ENCODE data around the gene RUBCN. TPM values are rescaled to one million over a fixed set of nuclear protein-coding genes. Genes with fewer than 3 reads are reported as not detected.

Gene RUBCN
- total and polyA plus RNA-seq, 2 donors (not counting 1 experiment from before 2014, with no cell fraction given) = 57.3 to 423 TPM

GRCh38 chr3:197686899-197687298, 49.8 kb downstream of the RUBCN start:
- WGBS (ENCODE audit: insufficient coverage) = 83% methylated on average over 1 of the region's 4 CpGs
- H3K4me2 ChIP-seq (replicated peaks; ENCODE audit: low read depth, low read length, poor library complexity, severe bottlenecking) = no peak overlapping the region
- H3K9me3 ChIP-seq (ENCODE audit: control extremely low read depth in 1 of 3, control insufficient read depth in 2 of 3, insufficient read depth in 1 of 3, low read length in 2 of 3) = no peaks in the 10 kb centered on the region
- Mint-ChIP-seq H3K4me1 (peaks cover 4% of the 10 kb centered on the region), H3K27ac (no peak overlapping the region), H3K9me3 (ENCODE audit: insufficient read depth) (no peaks in the 10 kb centered on the region), H3K4me3 (no peak overlapping the region), H3K27me3 (no peaks in the 10 kb centered on the region)
- ChIA-PET POLR2A (no interaction called here), CTCF (interaction anchor here (1.0 kb wide), 1 partner anchor 8 kb away, joined by 4 read pairs; no protein-coding TSS in a partner anchor)
- DNase-seq (no peak), ATAC-seq (ENCODE audit: low read depth) (no peak)
- H3K4me1 ChIP-seq (ENCODE audit: control insufficient read depth in 2 of 2, insufficient read depth in 2 of 2, low read length in 2 of 2) = no peaks in the 10 kb centered on the region
- H3K27ac ChIP-seq (ENCODE audit: low read length in 2 of 2) = no peak overlapping the region
- no peak overlapping the region for H3K4me3 ChIP-seq (ENCODE audit: control extremely low read depth in 1 of 5, extremely low read depth in 1 of 5, insufficient read depth in 1 of 5, low read depth in 2 of 5, low read length in 4 of 5)
- no peak overlapping the region for H3K9ac ChIP-seq (ENCODE audit: low read length)
- no peaks in the 10 kb centered on the region for H3K27me3 ChIP-seq (replicated peaks in 1 of 4; ENCODE audit: control extremely low read depth in 1 of 4, control insufficient read depth in 3 of 4, insufficient read depth in 4 of 4, low read length in 3 of 4)
- no peaks in the 10 kb centered on the region for H4K20me1 ChIP-seq (ENCODE audit: control insufficient read depth, insufficient read depth, low read length, poor library complexity, severe bottlenecking)
- H2AFZ ChIP-seq (ENCODE audit: insufficient read depth, low read depth, low read length, poor library complexity, severe bottlenecking) = no peak overlapping the region
- peaks cover 14 to 57% of the 10 kb centered on the region in 2 experiments for H3K36me3 ChIP-seq (replicated peaks in 1 of 2; ENCODE audit: control extremely low read depth in 1 of 2, control insufficient read depth in 1 of 2, extremely low read depth in 1 of 2, insufficient read depth in 2 of 2, low read length in 1 of 2)
- TF ChIP-seq EZH2 (IDR thresholded peaks at IDR 0.05; ENCODE audit: borderline replicate concordance, insufficient read depth, low read depth, low read length, poor library complexity, severe bottlenecking) = no peak
- no peak for TF ChIP-seq CTCF (IDR thresholded peaks at IDR 0.05)
- peaks cover 7% of the 10 kb centered on the region for H3K79me2 ChIP-seq (ENCODE audit: control insufficient read depth, insufficient read depth, low read length)
- intact Hi-C loops (cut with micrococcal nuclease) = no loop called here

- H3K36me3 ChIP-seq (replicated peaks in 1 of 2; ENCODE audit: control extremely low read depth in 1 of 2, control insufficient read depth in 1 of 2, extremely low read depth in 1 of 2, insufficient read depth in 2 of 2, low read length in 1 of 2) = peaks cover 18 to 55% of the 10 kb centered on the region in 2 experiments
- no peak overlapping the region for H3K4me2 ChIP-seq (replicated peaks; ENCODE audit: low read depth, low read length, poor library complexity, severe bottlenecking)
- H3K9ac ChIP-seq (ENCODE audit: low read length) = no peak overlapping the region
- no peak for DNase-seq
- no peaks in the 10 kb centered on the region for H3K9me3 ChIP-seq (ENCODE audit: control extremely low read depth in 1 of 3, control insufficient read depth in 2 of 3, insufficient read depth in 1 of 3, low read length in 2 of 3)
- H3K79me2 ChIP-seq (ENCODE audit: control insufficient read depth, insufficient read depth, low read length) = peaks cover 7% of the 10 kb centered on the region
- TF ChIP-seq EZH2 (IDR thresholded peaks at IDR 0.05; ENCODE audit: borderline replicate concordance, insufficient read depth, low read depth, low read length, poor library complexity, severe bottlenecking) = no peak
- TF ChIP-seq CTCF (IDR thresholded peaks at IDR 0.05) = no peak
- H3K27ac Mint-ChIP-seq = no peak overlapping the region
- no peaks in the 10 kb centered on the region for H4K20me1 ChIP-seq (ENCODE audit: control insufficient read depth, insufficient read depth, low read length, poor library complexity, severe bottlenecking)
- no peak overlapping the region for H3K4me3 ChIP-seq (ENCODE audit: control extremely low read depth in 1 of 5, extremely low read depth in 1 of 5, insufficient read depth in 1 of 5, low read depth in 2 of 5, low read length in 4 of 5)
- H3K4me1 ChIP-seq (ENCODE audit: control insufficient read depth in 2 of 2, insufficient read depth in 2 of 2, low read length in 2 of 2) = no peaks in the 10 kb centered on the region
- H3K4me1 Mint-ChIP-seq = peaks cover 4% of the 10 kb centered on the region
- ChIA-PET CTCF (interaction anchor here (0.6 to 1.2 kb wide), 2 partner anchors 87 to 103 kb away, joined by 4 to 5 read pairs; no protein-coding TSS in a partner anchor), POLR2A (interaction anchor here (0.7 kb wide), 1 partner anchor 163 kb away, joined by 3 read pairs; no protein-coding TSS in a partner anchor)
- H3K4me3 Mint-ChIP-seq = no peak overlapping the region
- H3K27ac ChIP-seq (ENCODE audit: low read length in 2 of 2) = no peak overlapping the region
- ATAC-seq (ENCODE audit: low read depth) = no peak
- H3K27me3 Mint-ChIP-seq = no peaks in the 10 kb centered on the region
- WGBS (ENCODE audit: insufficient coverage) = 100% methylated on average over 2 of the region's 3 CpGs
- H3K9me3 Mint-ChIP-seq (ENCODE audit: insufficient read depth) = no peaks in the 10 kb centered on the region
- intact Hi-C loops (cut with micrococcal nuclease) = no loop called here
- no peak overlapping the region for H2AFZ ChIP-seq (ENCODE audit: insufficient read depth, low read depth, low read length, poor library complexity, severe bottlenecking)
- no peaks in the 10 kb centered on the region for H3K27me3 ChIP-seq (replicated peaks in 1 of 4; ENCODE audit: control extremely low read depth in 1 of 4, control insufficient read depth in 3 of 4, insufficient read depth in 4 of 4, low read length in 3 of 4)
These were observed 51.2 kb downstream of the RUBCN start for GRCh38 chr3:197685546-197685945.
